Activated T-helper 9 cell treated with anti-CD3 and anti-CD28 coated beads, Interleukin-2, amount 50 U/mL, for 16 hours (primary cell): Measurements from ENCODE around the gene NR5A1.

Source experiments
- DNase-seq: peaks from one replicate; pipeline ENCODE4 v3.0.0-alpha.2; 2020; ENCODE audit warnings: low read depth

NR5A1 gene

DNA sequence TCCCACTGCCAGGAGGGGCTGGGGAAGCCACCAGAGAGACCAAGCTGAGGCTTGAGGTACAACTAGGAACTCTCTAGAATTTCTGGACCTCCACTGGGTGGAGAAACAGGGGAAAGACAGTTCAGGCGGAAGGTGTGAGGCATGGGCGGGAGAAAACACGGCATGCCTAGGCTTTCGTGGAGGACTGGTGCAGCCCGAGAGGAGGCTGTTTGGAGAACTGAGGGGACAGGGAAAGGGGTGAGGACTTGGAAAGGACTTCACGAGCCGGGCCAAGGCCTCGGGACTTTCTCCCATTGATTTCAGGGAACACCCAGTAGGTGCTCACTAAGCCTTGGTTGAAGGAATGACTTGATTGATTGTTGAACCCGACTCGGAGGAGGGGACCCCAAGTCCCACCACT is 66.4 kb downstream of the NR5A1 start:
- no peak for DNase-seq

DNA sequence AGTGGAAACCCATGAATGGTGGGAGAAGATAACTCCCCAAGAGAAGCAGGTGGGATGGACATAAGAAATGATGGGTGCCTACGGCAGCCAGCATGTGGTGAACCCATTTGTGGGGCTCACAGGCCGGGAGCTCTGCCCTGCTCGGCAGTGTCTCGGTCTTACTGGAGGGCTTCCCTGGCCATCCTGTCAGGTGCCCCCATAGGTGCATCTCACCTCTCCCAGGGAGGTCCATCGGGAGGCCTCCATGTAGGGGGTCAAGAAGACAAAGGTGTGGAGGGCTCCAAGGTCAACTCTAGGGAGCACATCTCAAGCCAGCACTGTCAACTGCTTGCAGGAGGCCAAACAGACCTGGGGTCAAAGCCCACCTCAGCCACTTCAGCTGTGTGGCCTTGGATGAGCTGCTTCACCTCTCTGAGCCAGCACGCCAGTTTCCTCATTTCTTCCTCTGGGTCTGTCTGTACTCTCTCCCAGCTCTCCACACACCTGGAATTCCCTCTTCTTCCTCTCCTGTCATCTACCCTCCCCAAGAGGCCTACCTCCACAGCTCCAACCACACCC is 67.4 kb downstream of the NR5A1 start:
- DNase-seq = no peak

DNA sequence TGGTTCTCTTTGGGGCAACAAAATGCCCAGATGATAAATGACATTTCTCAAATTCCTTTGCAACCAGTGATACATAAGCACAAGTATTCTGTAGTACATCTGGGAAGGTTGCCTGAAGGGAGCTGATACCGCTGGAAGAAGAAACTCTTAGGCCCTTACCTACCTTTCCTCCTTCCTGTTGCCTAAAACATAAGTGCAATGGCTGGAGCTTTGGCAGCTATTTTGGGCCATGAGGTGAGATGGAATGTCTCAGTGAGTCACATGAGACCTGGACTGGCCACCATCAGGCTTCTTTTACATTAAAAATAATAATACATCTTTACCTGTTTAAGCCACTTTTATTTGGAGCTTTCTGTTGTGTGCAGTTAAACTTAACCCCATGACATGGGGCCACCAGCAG is 68.1 kb downstream of the NR5A1 start:
- DNase-seq = no peak

DNA sequence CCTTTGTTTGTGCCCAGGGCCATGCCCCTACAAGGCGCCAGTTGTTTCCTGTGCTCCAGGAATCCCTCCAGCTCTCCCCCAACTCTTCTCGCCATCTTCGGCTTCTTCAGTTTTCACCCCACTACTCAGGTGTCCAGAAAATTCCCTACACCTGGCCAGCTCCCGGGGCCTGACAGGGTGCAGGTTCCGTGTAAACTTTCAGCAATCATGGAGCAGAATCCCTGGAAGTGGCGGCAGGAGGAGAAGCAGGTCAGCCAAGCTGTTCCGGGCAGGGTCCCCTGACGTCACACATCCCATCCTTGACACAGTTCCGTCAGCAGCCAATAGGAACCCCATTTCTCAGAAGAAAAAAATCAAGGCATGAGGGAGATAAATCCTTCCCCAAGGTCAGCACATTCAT is 69.1 kb downstream of the NR5A1 start:
- DNase-seq = no peak

DNA sequence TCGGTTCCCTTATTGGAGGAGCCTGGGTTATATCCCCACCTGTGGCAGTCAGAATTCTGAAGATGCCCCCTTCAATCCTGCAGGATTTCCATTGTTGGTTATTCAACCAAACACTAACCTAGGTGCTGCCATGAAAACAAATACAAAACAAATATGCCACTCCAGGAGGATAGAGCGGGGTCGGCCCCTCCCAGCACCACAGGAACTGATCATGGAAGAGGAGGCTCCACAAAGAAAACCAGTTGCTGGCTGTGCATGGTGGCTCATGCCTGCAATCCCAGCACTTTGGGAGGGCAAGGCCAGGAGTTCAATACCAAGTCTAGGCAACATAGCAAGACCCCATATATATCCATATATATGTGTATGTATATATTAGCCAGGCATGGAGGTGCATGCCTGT is 70.1 kb downstream of the NR5A1 start:
- no peak for DNase-seq

DNA sequence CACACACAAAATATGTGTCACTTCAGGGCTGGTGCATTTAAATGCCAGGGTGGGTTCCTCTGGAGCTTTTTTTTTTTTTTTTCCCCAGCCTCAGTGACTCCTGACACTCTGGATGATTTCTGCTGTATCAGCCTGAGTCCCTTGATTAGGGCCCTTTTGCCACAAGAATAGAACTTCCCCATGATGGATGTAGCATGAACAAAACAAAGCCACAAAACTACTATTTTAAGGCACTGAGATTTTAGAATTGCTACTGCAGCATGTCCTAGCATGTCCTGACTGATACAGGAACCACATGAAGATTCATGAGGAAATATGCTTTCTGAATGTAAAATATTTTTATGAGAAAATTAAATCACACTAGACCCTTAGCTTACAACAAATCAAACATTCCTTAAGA is 70.9 kb downstream of the NR5A1 start:
- no peak for DNase-seq
